ENCODE measurements around the gene FAM120B. TPM values are rescaled to one million over a fixed set of nuclear protein-coding genes. Genes with fewer than 3 reads are reported as not detected.
"Not testable (repeated sequence)": the region's sequence is repeated elsewhere in the genome, so short reads cannot be mapped to it uniquely, and the experiment has no call there.

The FAM120B gene
- total RNA-seq, 2 donors from 2014 or later, result 14.1 to 25.9 TPM

DNA sequence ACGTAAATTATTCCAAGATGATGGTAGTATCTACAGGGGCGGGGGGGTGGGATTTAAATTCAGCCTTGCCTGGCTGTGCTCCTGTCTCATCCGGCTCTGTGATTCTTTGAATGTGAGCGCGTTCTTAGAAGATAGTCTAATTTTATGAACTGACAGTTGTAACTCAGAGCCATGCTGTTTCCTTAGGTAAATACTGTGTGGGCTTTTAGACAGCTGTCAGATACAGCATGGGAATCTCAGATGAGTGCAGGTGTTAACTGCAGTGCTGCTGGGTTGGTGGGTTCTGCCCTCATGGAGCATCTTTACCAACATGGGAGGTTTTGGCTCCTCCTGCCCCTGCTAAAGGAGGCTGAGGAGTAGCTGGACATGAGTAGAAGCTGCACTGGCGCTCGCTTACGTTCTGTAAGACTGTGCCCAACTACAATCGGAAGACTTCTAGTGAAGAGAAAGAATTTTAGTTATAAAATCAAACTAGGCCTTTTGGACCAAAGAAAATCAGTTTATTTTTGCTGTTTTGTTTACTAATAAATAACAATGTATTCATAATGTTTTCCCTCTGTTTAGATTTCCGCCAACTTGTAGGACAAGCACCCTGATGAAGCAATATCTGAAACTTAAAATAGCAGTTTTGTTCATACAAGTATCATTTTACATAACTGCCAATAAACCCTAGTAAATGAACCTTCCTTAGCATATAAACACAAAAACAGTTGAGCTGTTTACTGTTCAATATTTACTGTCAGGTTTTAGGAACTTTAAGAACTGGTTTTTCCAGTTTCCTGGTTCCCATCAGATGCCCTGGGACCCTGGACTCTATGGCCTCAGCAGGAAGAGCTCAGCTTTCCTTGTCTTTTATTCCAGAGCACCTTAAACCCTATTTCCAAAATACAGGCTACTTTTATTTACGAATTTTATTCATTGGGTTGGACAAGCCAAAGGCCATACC lies 66.1 kb downstream of the FAM120B start:
- DNase-seq (ENCODE audit: low spot score in 2 of 2) (no peak), ATAC-seq (no peak)
- Mint-ChIP-seq H3K27ac (no peak overlapping the region), H3K36me3 (peaks cover 9 to 10% of the 10 kb centered on the region in 2 donors), H3K9me3 (no peaks in the 10 kb centered on the region)

GRCh38 chr6:170374571-170375444 lies 68.2 kb downstream of the FAM120B start:
- Mint-ChIP-seq H3K9me3 (no peaks in the 10 kb centered on the region), H3K27ac (peak overlapping the region in 1 of 2 donors; percentile 61), H3K36me3 (peaks cover 9 to 10% of the 10 kb centered on the region in 2 donors)
- ATAC-seq, result peak in 1 of 2 donors; percentile 20
- no peak for DNase-seq (ENCODE audit: low spot score in 2 of 2)

- Mint-ChIP-seq H3K27ac (peak overlapping the region; percentile 4 to 46), H3K36me3 (peaks cover 3 to 10% of the 10 kb centered on the region in 2 donors), H3K9me3 (no peaks in the 10 kb centered on the region)
- ATAC-seq (no peak), DNase-seq (ENCODE audit: low spot score in 2 of 2) (no peak)
Observed at GRCh38 chr6:170375661-170376060, 69.1 kb downstream of the FAM120B start.

DNA sequence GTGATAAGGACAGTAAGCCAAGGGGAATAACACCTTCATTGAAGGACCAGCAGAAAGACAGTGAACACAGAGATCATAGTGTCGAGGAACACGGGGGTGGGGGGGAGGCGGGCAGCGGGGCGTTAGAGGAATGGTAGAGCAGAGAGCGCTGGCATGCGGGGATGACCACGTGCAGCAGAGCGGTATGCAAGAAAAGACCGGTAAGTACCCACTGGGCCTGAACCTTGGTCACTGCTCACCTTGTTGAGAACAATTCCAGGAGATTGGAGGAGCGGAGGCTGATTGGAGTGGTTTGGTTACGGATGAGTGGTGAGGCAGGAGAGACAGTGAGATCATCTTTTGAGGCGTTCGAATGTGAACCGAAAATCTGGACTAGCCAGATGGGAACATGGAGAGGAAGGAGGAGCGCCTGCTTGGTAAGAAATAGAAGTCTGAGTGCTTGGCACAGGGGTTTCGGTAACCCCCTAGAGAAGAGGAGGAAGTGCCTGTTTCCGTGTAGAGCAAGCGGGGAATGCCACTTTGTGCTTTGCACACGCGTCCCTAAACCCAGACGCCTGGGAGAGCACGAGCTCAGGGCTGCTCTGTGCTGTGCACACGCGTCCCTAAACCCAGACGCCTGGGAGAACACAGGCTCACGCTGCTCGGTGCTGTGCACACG lies 70.0 kb downstream of the FAM120B start:
- no peak for ATAC-seq
- Mint-ChIP-seq H3K9me3 (no peaks in the 10 kb centered on the region), H3K27ac (peak overlapping the region in 1 of 2 donors; percentile 46), H3K36me3 (peaks cover 0 to 10% of the 10 kb centered on the region in 2 donors)
- DNase-seq (ENCODE audit: low spot score in 2 of 2), result no peak

DNA sequence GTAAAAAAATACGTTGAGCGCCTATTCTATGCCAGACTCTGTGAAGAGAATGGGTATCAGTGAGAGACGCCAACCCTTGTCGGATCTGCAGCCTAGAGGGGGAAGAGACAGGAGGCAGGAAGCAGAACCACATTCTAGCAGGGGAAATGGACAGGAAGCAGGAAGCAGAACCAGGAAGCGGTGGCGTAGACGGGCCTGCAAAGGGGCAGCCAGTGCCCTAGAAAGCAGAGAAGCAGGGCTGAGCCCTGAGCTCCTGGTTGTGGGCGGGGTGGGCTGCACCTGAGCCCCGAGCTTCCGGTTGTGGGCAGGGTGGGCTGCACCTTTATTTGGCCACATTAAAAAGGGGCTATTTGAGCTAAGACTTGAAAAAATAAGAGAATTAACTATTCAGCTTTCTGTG lies 71.9 kb downstream of the FAM120B start:
- ATAC-seq (peak in 1 of 2 donors; percentile 36), DNase-seq (ENCODE audit: low spot score in 2 of 2) (no peak)
- Mint-ChIP-seq H3K9me3 (no peaks in the 10 kb centered on the region), H3K27ac (peak overlapping the region; percentile 83 to 89), H3K36me3 (peaks cover 0 to 10% of the 10 kb centered on the region in 2 donors)

DNA sequence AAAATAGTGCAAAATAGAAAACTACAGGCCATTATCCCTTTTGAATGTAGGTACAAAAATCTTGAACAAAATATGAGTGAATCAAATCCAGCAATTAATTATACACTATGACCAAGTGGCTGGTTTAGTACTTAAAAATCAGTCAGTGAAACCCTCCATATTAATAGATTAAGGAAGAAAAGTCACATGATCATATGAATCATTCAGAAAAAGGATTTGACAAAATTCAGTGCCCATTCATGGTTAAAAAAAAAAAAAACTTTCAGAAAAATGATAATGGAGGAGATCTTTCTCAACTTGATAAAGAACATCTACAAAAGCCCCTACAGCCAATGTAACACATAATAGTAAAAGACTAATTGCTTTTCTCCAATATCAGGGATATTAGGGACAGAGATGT lies 75.0 kb downstream of the FAM120B start:
- no peak for DNase-seq (ENCODE audit: low spot score in 2 of 2)
- ATAC-seq, result no peak
- peaks cover 0 to 2% of the 10 kb centered on the region in 2 donors for H3K36me3 Mint-ChIP-seq
- H3K27ac Mint-ChIP-seq, result peak overlapping the region in 1 of 2 donors; percentile 49
- H3K9me3 Mint-ChIP-seq, result no peaks in the 10 kb centered on the region

GRCh38 chr6:170383466-170384035 lies 77.0 kb downstream of the FAM120B start:
- no peak overlapping the region for H3K27ac Mint-ChIP-seq
- ATAC-seq, result no peak
- no peaks in the 10 kb centered on the region for H3K36me3 Mint-ChIP-seq

GRCh38 chr6:170385506-170385905 lies 78.9 kb downstream of the FAM120B start:
- DNase-seq (ENCODE audit: low spot score in 2 of 2), result no peak
- ATAC-seq, result no peak
- no peaks in the 10 kb centered on the region for H3K9me3 Mint-ChIP-seq

More at GRCh38 chr6:170383466-170384035, 77.0 kb downstream of the FAM120B start:
- DNase-seq (ENCODE audit: low spot score in 2 of 2), result no peak
- no peaks in the 10 kb centered on the region for H3K9me3 Mint-ChIP-seq

DNA sequence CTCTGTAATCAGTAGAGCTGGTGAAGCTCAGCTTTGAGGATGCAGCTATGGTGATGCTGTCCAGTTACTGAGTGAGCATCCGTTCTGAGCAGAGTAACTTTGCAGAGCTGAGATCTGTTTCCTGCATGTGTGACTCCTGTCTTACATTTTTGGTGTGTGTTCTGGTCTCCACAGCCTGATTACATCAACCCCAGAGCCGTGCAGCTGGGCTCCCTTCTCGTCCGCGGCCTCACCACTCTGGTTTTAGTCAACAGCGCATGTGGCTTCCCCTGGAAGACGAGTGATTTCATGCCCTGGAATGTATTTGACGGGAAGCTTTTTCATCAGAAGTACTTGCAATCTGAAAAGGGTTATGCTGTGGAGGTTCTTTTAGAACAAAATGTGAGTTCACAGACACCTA lies 81.6 kb downstream of the FAM120B start:
- H3K36me3 Mint-ChIP-seq, result no peaks in the 10 kb centered on the region
- peak overlapping the region in 1 of 2 donors; percentile 60 for H3K27ac Mint-ChIP-seq
- no peak for ATAC-seq
- no peak for DNase-seq (ENCODE audit: low spot score in 2 of 2)
- H3K9me3 Mint-ChIP-seq, result no peaks in the 10 kb centered on the region

More at GRCh38 chr6:170385506-170385905, 78.9 kb downstream of the FAM120B start:
- Mint-ChIP-seq H3K36me3 (no peaks in the 10 kb centered on the region), H3K27ac (peak overlapping the region in 1 of 2 donors; percentile 2)

GRCh38 chr6:170393033-170393432 lies 86.5 kb downstream of the FAM120B start:
- no peak for DNase-seq (ENCODE audit: low spot score in 2 of 2)
- no peaks in the 10 kb centered on the region for H3K9me3 Mint-ChIP-seq
- no peak overlapping the region for H3K27ac Mint-ChIP-seq
- peaks cover 12 to 22% of the 10 kb centered on the region in 2 donors for H3K36me3 Mint-ChIP-seq
- ATAC-seq, result no peak

GRCh38 chr6:170393807-170394399 lies 87.3 kb downstream of the FAM120B start:
- Mint-ChIP-seq H3K36me3 (peaks cover 12 to 22% of the 10 kb centered on the region in 2 donors), H3K9me3 (no peaks in the 10 kb centered on the region), H3K27ac (peak overlapping the region; percentile 10 to 76)
- ATAC-seq (peak; percentile 93 to 94), DNase-seq (ENCODE audit: low spot score in 2 of 2) (peak; percentile 30 to 81)

- DNase-seq (ENCODE audit: low spot score in 2 of 2) (no peak), ATAC-seq (no peak)
- Mint-ChIP-seq H3K27ac (peak overlapping the region in 1 of 2 donors; percentile 25), H3K36me3 (peaks cover 12 to 22% of the 10 kb centered on the region in 2 donors), H3K9me3 (no peaks in the 10 kb centered on the region)
Observed at GRCh38 chr6:170394980-170395379, 88.4 kb downstream of the FAM120B start.

DNA sequence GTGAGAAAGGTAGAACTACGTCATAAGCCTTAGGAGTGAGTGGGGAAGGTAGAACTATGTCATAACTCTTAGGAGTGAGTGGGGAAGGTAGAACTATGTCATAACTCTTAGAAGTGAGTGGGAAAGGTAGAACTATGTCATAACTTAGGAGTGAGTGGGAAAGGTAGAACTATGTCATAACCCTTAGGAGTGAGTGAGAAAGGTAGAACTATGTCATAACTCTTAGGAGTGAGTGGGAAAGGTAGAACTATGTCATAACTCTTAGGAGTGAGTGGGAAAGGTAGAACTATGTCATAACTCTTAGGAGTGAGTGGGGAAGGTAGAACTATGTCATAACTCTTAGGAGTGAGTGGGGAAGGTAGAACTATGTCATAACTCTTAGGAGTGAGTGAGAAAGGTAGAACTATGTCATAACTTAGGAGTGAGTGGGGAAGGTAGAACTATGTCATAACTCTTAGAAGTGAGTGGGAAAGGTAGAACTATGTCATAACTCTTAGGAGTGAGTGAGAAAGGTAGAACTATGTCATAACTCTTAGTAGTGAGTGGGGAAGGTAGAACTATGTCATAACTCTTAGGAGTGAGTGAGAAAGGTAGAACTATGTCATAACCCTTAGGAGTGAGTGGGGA lies 92.3 kb downstream of the FAM120B start:
- DNase-seq (ENCODE audit: low spot score in 2 of 2); H3K9me3 Mint-ChIP-seq; ATAC-seq; H3K27ac Mint-ChIP-seq: not testable (repeated sequence)
- H3K36me3 Mint-ChIP-seq, result peaks cover 13 to 19% of the 10 kb centered on the region in 2 donors

- ATAC-seq; H3K9me3 Mint-ChIP-seq; DNase-seq (ENCODE audit: low spot score in 2 of 2): not testable (repeated sequence)
- H3K36me3 Mint-ChIP-seq, result peaks cover 11 to 12% of the 10 kb centered on the region in 2 donors
- H3K27ac Mint-ChIP-seq, result peak overlapping the region in 1 of 2 donors; percentile 63
Observed at GRCh38 chr6:170399955-170400558, 93.5 kb downstream of the FAM120B start.

Measured in activated naive CD4-positive, alpha-beta T cell treated with anti-CD3 and anti-CD28 coated beads, Interleukin-2, amount 50 U/mL, for 72 hours (primary cell).